ENCODE results near the gene ABHD12.
"Not testable (repeated sequence)": the region's sequence is repeated elsewhere in the genome, so short reads cannot be mapped to it uniquely, and the experiment has no call there.

ABHD12 gene

DNA sequence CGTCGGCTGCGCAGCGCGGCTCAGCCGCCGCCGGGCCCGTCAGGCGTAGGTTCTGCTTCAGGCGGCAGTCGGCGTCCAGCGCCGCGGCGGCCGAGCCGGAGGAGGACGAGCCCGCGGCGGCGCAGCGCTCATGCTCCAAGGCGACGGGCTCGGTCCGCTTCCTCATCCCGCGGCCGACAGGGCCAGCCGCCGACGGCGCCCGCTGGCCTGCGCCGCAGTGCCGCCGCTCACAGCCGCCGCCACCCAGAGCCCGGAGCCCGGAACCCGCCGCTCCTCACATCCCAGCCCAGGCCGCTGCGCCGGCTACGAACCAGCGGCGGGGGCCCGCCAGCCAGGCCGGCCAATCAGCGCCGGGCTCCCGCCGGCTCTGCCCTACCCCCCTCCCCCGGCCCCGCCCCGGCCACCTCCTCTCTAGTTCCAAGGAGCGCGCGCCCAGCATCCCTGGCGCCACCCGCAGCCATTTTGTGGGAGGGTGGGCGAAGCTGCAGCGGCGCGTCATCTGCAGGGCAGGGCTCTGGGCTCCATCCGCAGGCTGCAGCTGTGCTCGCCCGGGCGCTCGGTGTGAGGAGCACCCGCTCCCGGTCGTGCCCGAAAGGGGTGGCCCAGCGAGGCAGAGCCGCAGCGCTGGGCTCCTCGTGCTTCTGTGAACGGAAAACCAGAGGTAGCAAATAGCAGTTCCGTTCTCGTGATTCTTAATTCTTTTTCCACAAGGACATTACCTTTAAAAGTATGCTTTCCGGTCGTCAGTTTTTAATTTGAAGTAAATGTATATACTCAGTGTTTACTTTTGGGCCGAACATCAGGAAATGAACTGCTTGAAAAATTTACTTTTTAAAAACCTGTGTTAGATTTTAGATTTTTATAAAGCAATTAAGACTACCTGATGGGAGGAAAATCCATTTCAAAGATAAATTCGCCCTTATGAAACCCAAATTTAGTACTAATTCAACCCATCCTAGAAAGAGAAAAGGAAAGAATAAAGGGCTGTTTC, at the start of gene ABHD12:
TSS of gene ABHD12 (minus strand) at position 298 of the 991 bp plus-strand sequence. CDS start at position 166, 132 bp downstream.
- DNase-seq: peak; percentile 98

DNA sequence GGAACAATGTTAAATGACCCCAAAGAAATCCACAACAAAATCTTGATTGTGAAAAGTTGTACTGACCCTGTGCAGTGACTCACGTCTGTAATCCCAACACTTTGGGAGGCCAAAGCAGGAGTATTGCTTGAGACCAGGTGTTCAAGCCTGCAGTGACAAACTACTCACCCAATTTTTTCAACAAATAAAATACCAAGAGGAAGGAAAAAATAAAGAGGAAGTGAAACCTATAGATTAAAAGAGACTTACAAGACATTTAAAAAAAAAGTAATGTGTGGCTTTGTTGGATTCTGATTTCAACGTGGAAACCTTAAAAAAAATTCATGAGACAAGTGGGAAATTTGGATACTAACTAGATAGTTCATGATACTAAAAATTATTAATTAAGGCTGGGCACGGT, 48.7 kb upstream of the ABHD12 start:
- DNase-seq: no peak

DNA sequence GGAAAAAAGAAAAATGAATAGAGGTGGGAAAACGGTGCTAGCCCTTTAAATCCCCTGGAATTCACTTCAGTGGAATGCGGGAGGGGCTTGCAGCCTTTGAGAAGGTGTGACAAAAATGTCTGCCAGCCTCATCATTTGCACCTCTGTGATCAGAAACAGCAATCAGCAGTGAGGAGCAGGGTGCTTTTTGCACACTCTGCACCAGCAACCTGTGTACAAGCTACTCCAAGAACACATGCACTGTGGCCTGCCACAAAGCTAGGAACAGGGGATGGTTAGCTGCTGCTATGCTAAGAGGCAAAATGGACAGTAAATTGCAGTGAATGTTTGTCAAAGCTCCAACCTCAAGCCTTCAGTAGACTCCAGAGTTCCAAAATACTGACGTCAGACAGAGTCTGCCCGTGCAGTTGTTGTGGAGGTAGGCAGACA, 46.5 kb upstream of the ABHD12 start:
- DNase-seq: no peak

DNA sequence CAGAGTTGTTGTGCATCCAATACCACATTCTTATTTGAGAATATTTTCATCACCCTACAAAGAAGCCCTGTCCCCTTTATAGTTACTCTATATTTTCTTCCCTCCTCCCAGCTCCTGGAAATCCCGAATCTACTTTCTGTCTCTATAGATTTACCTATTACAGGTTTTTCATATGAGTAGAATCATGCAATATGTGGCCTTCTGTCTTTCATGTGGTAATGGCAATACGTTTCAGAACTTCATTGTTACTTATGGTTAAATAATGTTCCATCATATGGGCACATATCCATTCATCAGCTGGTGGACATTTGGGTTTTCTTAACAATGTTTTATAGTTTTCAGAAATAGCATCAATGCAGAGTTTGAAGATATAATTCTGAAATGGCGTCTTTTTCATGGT, 33.9 kb upstream of the ABHD12 start:
- no peak for DNase-seq

DNA sequence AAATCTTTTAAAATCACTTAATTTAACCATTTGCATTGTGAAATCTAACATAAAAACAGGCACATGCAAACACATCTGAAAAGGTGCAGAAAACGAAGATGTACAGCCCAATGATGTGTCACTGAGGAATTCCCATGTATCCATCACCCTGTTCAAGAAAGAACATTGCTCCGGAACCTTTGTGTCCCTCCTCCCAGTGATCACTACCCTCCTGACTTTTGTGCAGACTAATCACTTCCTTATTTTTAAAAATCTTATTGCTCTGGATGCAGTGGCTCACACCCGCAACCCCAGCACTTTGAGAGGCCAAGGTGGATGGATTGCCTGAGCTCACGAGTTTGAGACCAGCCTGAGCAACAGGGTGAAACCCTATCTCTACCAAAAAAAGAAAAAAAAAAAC, 31.4 kb upstream of the ABHD12 start:
- no peak for DNase-seq

DNA sequence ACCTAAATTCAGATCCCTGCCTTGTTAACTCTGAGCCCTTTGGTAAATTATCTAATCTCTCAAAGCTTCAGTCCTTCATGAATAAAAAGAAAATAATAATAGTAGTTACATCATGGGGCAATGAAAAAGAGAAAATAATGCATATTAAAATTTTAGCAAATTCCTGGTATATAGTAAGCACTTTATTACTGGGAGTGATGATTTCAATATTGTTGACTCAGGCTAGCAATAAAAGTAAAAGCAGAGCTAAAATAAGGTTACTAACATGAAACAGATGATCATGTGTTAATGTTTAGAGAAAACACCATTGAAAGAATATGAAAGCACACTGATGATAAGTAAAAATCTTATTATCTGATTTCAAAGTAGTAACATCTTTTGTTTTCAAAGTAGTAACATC, 30.5 kb upstream of the ABHD12 start:
- no peak for DNase-seq

DNA sequence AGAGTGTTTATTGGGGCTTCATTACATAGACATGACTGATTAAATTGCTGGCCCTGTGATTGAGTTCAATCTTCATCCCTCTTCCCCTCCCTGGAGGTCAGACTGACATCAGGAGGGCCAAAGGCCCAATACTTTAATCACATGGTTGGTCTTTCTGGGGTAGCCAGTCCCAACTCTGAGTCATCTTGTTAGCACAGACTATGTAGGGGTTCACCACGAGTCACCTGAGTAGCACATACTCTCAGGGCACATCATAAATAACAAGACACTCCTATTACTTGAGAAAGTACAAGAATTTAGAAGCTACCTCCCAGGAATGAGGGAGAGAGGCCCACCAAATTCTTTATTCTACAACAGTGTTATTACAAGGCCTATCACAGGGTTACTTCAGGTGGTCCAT, 28.1 kb upstream of the ABHD12 start:
- DNase-seq: peak; percentile 33

DNA sequence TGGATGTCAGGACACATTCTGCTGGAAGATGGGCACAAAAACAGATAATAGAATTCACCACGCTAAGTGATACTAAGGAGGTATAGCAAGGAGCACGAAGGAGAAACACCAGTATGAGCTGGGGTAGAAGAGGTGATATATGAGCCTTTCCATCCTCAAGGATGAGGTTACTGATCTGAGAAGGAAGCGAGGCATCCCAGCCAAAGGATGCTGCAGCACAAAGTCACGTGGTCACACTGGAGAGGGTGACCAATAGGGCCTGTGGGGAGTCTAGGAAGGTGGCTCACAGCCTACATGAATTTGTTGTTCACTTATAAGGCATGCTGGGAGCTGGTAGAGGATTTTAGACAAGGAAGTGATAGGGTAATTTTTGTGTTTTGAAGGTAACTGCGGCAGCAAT, 18.3 kb upstream of the ABHD12 start:
- no peak for DNase-seq

DNA sequence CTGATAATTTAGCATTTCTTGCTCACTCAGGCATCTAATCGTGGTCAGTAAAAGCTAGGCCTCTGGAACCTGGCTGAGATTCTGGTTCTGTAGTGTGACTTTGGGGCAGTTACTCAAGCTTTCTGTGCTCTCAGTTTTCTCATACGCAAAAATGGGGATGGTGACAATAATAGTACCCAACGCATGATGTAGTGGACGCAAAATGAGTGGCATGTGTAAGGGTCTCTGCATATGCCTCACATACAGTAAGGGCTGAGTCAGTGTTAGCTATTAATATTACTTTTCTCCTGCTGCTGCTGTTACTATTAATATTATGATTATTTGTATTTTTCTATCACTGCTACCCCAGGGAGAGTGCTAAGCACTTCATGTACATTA, 17.5 kb upstream of the ABHD12 start:
- DNase-seq: no peak

DNA sequence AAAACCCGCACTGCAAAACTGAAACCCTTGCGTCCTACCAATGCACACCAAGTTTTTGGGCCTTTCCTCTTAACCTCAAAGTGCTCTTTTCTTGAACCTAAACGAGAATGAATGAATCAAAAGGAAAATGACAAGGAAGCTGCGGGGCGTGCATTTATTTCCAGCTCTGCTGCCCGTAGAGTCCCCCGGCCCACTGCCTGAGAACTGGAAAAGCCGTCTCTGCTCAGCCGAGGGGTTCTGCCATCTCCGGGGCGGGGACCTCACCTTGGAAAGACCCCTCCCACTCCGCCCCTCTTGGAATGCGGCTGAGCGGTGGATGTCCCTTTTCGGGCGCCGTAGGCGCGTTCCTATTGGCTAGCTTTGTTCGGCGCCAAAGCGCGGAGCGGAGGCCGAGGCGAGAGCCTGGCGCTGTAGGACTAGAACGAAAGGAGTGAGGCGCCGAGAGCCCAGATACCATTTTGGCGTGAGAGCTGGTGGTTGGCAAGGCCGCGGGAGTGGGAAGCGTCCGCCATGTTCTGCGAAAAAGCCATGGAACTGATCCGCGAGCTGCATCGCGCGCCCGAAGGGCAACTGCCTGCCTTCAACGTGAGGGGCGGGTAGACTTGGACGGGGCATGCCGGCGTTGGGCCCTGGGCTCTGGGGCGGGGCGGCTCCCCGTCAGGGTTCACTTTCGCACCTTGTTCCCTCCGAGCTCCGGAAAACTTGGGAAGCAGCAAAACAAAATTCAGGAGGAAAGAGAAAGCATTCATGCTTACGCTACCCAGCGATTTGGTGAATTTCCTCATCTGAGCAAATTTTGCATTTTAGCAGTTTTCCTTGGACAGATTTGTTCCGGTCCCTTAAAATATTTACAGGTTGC, 16.9 kb upstream of the ABHD12 start, which contains the start of gene GINS1:
TSS of gene GINS1 (plus strand) at position 363 of the 859 bp plus-strand sequence. CDS start at position 511, 148 bp downstream.
- peak; percentile 81 for DNase-seq

DNA sequence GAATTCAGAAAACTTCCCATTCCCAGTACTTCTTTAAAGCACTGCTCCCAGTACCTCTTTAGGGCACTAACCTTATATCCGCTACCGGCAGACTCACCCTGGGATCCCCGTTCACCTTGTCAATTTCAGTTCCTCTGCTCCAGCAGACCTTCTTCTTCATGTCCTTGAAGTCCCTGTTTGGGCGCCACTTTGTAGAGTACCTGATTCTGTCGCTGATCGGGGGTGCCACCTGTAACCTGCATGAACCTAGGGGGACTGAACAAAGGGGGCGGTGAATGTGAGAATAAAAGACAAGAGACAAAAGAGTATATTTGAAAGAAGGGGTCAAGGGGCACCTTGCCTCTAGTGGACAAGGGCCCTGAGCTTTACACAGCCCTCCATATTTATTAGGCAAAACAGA, 11.9 kb upstream of the ABHD12 start:
- DNase-seq: no peak

DNA sequence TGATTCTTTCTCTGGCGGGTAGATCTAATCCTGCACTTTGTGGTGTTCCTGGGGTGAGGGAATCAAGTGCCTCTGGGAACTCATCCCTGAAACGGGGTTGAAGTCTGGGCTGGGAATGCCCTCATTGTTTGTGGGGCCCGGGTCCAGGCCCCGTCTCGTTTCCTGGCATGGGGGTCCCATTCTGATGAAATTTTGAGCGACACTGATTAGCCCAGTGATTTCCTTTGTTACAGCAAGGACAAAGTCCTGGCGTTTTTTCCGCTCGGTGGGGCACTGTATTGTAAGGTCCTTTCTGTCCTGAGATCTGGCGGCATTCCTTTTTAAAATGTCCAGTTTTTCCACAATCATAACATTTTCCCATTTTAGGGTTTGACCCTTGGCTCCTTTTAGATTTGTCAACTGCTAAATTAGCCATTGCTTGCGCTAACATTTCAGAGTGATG, 9.7 kb upstream of the ABHD12 start:
- not testable (repeated sequence) for DNase-seq

DNA sequence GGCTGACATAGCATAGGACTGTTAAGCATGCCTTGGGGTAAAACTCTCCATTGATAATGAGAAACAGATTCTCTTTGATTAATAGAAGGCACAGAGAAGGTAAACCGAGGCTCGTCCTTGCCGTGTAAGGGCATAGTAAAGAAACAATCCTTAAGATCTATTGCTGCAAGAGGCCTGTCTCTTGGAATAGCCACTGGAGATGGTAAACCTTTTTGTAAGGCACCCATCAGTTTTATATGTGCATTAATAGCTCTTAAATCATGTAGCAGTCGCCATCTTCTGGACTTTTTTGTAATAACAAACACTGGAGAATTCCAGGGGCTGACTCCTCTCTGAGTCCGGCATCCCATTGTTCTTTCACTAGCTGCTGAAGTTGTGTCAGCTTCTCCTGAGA, 8.4 kb upstream of the ABHD12 start:
- peak; percentile 74 for DNase-seq

DNA sequence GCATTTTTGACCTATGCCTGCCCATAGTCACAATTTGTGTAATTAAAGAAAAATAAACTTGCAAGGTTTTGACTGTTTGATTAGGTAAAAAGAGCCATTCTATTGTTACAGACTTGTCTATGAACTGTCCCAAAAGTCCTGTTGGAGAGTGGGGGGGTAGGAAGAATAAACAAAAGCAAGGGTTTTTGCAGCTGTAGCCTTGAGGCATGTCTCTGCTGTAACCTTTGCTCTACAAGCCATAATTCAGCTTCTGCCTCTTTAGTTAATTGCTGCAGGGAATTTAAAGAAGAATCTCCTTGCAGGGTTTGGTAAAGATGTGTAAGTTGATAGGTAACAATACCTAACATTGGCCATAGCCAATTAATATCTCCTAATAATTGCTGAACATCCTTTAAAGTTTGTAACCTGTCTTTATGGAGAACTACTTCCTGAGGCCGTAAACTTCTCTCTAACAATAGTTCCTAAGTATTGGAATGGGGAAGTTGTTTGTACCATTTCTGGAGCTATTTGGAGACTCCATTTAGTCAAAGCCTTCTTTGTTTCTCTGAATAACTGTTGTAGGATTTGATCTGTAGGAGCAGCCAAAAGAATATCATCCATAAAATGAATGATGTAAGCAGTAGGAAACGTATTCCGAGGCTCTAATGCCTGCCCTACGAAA, 7.9 kb upstream of the ABHD12 start:
- DNase-seq: no peak

DNA sequence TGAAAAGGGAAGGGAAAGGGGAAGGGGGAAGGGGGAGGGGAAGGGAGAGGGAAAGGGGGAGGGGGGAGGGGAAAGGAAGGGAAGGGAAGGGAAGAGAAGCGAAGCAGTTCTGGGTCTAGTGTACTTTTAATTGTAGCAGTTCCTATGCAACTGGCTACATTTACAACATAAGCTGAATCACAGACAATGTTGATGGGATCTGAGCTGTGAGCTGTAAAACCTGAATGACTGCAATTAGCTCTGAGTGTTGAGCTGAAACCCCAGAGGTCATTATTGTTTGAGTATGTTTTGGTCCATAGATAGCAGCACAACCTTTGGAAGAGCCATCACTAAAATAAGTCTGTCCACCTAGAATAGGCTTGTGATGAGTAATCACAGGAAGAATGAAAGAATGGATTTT, 7.2 kb upstream of the ABHD12 start:
- DNase-seq: no peak

DNA sequence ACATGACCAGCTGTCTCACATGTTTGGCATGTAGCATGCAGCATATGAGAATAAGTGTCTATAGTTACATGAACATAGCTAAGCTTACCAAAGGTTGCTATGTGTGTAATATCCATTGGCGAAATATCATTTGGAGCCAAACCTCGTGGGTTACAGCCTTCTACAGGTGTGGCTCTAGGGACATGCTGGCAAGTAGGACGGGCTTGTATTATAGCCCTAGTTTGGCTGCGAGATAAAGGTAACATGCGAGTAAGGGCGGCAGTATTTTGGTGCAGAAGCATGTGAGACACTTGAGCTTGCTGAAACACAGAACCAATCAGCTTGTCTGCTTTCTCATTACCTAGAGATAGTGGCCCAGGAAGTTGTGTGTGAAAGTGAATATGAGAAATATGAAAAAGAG, 6.5 kb upstream of the ABHD12 start:
- no peak for DNase-seq

DNA sequence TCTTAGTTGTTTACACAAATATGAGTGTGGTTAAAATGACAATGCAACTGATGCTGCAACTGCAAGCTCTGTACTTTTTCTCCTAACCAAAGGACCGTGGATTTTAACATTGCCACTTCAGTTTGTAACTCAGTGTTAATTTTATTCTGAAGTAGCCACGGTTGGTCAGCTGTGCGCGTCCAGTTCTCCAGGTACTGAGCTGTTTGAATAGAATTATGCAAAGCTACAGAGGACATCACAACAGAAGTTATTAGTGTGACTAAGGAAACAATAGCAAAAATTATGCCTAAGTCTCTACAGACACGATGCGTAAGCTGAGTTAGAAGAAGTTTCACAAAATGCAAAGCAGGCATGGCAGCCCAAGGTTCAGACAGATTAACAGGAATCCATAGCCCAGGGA, 4.4 kb upstream of the ABHD12 start:
- DNase-seq: no peak

DNA sequence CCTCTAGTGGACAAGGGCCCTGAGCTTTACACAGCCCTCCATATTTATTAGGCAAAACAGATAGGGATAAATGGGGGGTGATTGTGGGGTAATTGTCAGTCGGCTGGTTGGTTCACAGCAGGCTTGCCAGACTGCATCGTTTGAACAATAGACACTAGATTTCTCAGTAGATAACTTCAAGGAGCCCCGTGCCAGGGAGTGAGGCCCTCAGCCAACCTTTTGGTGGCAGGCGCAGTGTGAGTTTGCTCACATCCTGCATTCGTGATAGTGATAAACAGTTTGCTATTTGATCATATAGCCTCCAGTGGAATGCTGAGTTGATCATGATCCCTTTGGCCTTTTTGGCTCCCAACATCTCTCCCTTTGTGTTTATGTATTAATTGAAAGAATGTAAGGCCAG, 3.6 kb upstream of the ABHD12 start:
- DNase-seq: no peak

DNA sequence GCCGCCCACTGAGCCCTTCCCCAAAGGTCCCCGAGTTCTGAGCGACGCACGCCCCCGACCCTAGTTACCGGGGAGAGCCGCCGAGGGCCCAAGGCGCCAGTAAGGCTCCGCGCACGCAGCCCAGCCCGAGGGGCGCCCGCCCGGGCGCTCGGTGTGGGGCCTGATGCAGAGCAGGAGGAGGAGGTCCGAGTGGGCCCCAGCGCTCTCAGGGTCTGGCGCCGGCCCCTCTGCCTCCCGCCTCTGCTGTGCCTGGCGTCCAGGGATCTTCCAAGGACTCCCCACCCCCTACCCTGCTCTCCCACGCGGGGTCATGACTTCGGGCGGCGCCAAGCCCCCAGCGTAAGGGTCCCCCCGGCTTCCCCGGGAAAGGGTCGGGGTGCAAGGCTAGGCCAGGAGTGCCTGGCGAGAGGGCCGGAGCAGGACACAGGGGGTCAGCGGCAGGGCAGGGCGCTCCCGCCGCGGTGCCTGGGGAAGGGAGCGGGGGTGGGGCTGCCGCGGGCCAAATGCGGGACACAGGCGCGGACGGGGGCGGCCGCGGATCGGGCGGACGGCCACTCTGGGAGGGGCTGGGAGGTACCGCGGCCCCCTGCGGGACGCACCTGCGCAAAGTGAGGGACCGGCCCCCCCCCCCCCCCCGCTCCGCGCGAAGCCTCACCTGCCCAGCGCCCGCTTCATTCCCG, 637 bp downstream of the ABHD12 start:
- DNase-seq: no peak

DNA sequence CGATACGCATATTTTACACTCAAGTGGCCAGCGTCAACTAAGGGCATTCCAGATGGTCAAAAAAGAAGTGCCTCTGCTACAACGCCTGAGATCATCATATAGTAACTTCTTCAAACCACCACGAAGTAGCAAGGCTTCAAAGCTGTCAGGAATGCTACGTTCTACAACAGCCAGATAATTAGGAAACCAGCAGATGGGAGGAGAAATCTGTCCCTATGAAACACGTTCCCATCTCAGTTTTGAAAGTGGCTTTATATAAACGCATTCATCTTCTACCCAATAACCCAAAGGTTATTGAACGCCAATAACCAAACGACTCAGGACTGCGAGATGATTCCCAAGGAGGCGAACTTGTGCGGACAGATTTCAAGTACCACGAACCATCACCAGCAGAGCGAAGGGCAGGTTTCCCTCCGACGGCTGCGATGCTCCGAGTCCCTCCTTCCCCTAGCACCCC, 1.2 kb downstream of the ABHD12 start:
- peak; percentile 54 for DNase-seq

DNA sequence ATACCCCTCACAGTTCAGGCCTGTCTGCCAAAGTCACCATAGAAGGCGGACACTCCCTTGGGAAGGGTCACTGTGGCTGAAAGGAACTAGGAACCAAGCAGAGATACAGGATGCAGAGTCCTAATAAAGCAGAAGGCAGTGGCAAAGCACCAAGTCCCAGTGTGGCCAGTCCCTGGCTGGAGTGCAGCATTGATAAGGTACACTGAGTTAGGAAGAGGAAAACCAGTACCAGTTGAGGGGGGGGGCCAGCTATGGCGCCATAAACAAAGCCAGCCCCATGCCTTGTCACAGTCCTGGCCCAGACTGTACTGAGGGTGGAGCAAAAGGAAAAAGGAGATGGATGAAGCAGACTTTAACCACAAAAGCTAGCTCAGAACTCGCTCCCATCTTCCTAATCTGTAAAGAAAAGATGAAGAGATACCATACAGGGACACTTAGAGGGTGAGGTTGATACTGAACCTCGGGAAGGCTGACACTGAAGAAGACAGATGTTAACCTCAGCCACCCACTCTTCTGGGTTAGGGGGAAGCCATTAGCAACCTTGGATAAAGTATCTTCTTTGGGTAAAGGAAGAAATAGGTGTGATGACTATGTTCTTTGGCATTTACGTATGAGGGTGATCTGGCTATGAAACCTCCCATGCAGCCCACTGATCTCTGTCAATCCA, 7.8 kb downstream of the ABHD12 start:
- DNase-seq: no peak

Data from HCEC 1CT (cell line).